ENCODE results near the gene RAMP1.

Gene RAMP1

DNA sequence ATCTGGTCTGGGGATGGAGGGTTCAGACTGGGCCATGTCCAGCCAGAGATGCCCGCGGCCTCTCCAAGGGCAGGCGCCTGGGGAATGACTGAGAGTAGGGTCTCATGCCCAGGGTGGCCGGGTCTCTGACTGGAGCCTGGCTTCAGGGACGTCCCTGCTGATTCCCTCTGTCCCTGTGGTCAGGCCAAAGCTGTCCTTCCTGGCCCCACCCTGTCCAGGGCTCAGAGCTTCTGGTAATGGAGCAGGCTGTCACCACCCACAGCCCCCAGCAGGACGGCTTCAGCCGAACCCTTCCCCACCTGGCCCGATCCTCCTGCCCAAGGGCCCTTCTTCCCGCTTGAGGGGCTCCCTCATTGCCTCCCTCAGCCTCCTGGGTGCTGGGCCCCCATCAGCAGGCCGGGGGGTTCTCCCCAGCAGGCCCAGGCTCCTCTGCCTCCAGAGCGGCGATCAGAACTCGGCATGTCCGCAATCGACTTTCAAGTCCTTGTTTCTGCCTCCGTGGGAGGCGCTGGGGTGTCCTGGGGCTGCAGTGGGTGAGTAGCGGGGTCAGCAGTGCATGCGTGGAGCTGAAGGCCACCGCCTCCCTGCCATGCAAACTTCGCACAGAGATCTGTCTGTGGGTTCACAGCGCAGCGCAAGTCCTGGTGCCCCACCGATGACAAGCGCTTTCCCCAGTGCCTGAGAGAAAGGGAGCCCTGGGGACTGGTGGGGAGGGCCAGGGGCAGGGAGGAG is 18.3 kb downstream of the RAMP1 start:
- DNase-seq = no peak

GRCh38 chr2:237878321-237879057 is 19.1 kb downstream of the RAMP1 start:
- DNase-seq = no peak

DNA sequence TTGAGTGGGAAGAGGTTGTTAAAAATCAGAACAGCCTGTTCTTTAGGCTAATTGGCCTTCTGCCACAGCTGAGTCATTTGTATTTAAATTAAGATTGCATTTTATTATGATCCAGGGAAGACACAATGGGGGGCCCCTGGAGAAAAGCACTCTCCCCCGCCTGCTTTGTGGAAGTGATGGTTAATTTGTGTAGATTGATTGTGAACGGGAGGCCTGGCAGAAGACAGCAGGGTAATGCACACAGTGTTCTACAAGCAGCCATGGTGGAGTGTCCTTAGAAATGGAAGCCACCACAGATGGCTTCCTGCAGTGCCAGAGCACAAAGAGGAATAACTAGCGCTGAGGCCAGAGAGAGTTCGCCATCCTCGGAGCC is 19.6 kb downstream of the RAMP1 start:
- DNase-seq = no peak

DNA sequence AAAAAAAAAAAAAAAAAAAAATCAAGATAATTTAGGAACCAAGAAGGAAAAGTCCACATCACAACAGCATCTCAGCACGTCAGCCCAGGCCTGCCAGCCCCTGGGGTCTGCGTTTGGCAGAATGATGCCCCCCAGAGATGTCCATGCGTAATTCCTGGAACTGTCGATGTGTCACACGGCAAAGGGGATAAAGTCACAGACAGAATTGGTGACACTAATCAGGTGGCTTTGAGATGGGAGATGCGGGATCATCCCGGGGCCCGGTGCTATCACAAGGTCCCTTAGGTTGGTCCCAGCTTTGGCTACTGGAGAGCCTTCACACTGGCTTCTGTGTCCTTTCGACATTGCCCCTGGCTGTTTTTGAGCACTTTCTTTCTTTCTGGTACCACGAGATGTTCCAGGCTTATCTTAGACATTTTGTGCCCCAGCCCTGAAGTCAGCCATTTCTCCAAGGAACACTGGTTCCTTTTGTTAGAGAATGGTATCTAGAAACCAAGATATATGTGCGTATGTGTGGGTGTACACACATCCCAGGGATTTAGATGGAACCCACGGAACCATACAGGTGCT is 20.7 kb downstream of the RAMP1 start:
- no peak for DNase-seq

- DNase-seq = no peak
Measured at GRCh38 chr2:237882510-237883481, 23.4 kb downstream of the RAMP1 start.

- no peak for DNase-seq
Measured at GRCh38 chr2:237883951-237884446, 24.6 kb downstream of the RAMP1 start.

DNA sequence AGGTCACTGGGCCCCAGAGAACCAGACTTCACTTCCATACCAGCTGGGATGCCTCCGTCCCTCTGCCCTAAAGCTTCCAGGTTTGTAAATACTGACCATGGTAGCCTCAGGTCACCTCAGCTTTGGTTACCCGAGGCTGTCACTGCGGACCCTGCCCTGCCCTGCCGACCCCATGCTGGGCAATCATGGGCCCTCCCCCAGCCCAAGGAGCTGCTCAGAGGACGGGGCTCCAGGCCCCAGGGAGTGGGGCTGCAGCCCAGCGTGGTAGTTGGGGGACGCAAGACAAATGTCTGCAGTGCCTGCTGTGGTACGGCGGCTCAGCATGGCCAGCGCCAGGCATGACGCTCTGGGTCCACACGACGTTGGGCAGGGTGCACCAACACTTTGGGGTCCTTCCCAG is 25.3 kb downstream of the RAMP1 start:
- no peak for DNase-seq

DNA sequence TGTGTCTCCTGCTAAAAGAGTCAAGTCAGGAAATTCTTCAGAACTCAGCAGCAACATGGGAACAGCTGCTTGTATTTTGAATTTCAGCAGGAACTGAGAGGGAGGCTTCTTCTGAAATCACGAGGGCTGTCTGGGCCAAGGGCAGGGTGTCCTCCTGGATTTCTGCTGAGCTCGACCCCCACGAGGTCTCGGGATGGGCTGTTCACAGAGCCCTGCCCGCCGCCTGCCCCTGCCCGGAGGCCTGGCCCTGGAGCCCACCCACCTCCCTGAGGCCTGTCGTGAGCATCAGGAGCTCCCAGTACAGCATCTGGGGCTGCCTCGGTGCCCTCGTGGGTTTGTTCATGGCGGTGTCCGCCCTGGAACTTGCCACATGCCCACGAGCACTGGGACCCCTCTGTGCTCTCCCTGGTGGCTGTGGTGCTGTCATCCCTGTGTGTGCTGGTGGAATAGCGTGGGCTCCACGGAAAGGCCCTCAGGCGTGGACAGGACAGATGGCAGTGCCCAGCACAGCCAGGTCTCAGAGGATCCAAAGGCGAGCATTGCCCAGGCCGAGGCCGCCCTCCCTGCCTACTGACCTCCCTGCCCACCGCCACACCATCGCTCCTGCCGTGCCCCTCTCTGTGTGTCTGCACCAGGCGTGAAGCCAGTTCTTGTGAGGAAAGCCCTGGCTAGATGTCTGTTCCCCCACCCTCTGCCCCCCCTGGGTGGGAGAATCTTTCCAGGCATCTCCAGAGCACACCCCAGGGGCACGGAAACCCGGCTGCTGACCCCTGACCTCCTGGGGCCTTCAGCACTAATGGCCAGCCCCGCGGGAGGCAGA is 25.9 kb downstream of the RAMP1 start:
- DNase-seq = no peak

DNA sequence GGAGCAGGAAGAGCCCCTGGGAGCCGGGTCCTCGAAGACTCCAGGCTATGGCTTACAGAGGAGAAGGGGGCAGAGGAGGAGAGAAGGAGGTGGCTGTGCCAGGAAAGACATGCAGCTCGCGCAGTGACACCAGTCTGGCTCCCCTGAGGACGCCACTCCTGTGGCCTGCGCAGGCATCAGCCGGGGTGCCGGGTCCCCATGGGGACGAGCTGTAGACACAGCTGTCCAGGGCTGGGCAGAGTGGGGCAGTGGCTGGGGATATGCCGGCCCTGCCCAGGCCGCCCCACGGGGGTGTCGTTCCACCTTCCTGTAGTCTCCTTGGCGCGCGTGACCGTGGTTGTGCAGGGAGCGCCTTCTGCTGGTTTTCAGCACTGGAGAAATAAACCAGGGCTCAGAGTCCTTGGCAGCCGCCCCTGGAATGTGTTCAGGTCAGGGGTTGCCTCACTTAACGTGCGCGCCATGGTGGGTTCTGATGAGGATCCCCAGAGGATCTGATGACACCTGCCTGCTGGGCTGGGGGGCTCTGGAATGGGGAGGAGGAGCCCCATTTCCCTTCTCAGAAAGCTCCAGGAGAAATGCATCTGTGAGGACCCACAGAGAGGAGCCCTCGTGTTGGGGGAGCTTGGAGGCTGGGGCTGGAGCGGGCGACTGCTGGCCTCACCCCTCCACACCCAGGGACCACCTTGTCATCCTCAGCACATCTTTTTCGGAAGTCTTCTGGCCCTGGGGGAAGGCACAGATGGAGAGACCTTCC is 26.7 kb downstream of the RAMP1 start:
- no peak for DNase-seq

GRCh38 chr2:237886685-237887481 is 27.5 kb downstream of the RAMP1 start:
- DNase-seq = no peak

DNA sequence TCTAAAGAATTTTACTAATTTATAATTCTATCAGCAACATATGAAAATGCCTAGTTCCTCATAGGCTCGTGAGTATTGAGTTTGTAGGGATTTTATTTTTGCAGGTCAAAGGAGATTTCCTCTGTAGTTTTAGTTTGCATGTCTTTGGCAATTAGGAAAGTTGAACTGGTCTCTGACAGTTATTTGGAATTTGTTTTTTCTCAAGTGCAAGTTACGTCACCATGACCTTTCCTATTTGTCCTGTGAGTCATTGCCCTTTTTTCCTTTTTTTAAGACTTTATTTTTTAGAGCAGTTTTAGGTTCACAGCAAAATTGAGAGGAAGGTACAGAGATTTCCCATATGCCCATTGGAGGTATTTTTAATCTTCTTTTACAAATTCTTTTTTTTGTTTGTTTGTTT is 29.0 kb downstream of the RAMP1 start:
- no peak for DNase-seq

GRCh38 chr2:237889016-237889415 is 29.6 kb downstream of the RAMP1 start:
- no peak for DNase-seq

DNA sequence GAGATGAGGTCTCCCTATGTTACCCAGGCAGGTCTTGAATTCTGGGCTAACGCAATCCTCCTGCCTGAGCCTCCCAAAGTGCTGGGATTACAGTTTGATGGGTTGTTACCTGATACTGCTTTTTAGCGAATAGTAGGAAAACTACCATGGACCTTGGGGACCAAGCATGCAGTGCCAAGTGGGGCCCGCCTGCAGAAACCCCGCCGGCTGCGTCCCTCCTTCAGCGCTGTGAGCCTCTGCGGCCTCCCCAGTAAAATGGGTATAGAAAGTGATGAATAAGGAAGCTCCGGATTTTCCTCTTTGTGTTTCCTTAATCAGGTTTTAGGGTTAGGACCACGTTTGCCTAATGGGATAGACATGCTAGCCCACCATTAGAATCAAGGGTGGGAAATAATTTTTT is 30.4 kb downstream of the RAMP1 start:
- no peak for DNase-seq

GRCh38 chr2:237892478-237892877 is 33.1 kb downstream of the RAMP1 start:
- no peak for DNase-seq

DNA sequence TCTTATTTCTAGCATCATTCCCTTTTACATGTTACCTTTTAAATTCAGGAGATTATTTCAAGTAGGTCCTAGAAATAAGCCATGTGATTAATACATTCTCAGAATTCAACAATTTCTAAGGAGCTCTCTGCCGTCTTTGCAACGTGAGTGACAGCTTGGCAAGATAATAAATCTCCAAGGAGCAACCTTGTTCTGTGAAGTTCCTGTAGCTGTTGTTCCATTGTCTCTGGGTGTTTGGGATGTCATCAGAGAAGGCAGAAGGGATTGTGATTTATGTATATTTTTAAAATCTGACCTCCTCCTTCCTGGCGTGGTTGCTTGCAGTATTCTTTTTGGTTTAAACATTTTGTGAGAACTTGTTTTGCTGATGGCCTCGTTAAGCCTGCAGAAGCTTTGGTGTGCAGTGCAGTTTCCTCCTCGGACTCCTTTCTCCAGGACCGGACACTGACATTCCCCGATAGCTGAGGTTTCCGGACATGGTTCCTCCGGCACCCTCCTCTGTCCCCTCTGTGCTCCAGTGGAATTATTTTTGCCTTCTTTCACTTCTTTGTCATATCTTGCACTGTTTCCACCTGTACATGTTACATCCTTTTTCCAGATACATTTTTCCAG is 33.7 kb downstream of the RAMP1 start:
- DNase-seq = no peak

- DNase-seq = no peak
Measured at GRCh38 chr2:237894396-237894979, 35.1 kb downstream of the RAMP1 start.

DNA sequence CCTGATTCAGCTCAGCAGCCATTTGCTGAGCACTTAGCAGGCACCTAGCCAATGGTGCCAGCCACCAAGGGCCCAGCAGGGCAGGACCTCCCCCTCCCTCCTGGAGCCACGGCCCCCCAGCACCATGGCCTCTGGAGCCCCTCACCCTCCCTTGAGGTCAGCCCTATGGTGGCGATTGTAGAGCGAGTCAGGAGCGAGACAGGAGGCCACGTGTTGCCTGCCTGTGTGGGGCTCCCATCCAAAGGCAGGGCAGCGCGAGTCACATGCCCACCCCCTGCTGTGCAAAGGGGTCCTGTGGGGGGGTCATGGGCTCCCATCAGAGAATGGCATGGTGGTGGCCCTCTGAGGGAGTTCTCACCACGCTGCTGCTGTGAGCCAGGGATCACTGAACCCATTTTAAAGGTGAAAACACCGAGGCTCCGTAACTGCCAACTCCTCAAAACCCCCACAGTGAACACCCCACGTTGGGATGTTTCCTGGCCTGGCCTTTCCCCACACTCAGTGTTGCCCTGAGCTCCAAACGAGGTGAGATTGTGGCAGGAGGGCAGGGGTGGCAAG is 35.6 kb downstream of the RAMP1 start:
- DNase-seq = no peak

- DNase-seq = peak; percentile 19
Measured at GRCh38 chr2:237895544-237896506, 36.4 kb downstream of the RAMP1 start.

Data from DMS 273 treated with DMSO at 0.1 percent for 48 hours (cell line).